HEK293 (cell line): ENCODE measurements around the gene SLC1A3.
A peak's percentile ranks its signal among the peaks of the same experiment; 100 is the strongest.

Source experiments
- EGR2 ChIP-seq: fragments of 450-650 bp; formaldehyde crosslinking; IDR thresholded peaks from 2 replicates; pipeline ENCODE4 v1.5.1; 2016; ENCODE audit warnings: low read depth, missing biosample characterization, missing genetic modification characterization
- GLIS1 ChIP-seq: fragments of 450-650 bp; formaldehyde crosslinking; IDR thresholded peaks from 2 replicates; pipeline ENCODE4 v1.5.1; 2016; ENCODE audit warnings: missing biosample characterization, missing genetic modification characterization
- INSM2 ChIP-seq: fragments of 450-650 bp; formaldehyde crosslinking; IDR thresholded peaks from 2 replicates; pipeline ENCODE4 v1.5.1; 2016; ENCODE audit warnings: missing biosample characterization, missing genetic modification characterization
- PRDM1 ChIP-seq: fragments of 450-650 bp; formaldehyde crosslinking; IDR thresholded peaks from 2 replicates; pipeline ENCODE4; 2016; ENCODE audit warnings: missing biosample characterization, missing genetic modification characterization
- REPIN1 ChIP-seq: fragments of 450-650 bp; formaldehyde crosslinking; IDR thresholded peaks from 2 replicates; pipeline ENCODE4 v1.5.1; 2017; ENCODE audit warnings: missing biosample characterization, missing genetic modification characterization, low read depth
- SP2 ChIP-seq: fragments of 450-650 bp; formaldehyde crosslinking; IDR thresholded peaks from 2 replicates; pipeline ENCODE4 v1.5.1; 2016; ENCODE audit warnings: missing biosample characterization, missing genetic modification characterization
- TCF7L2 ChIP-seq: IDR thresholded peaks from 2 replicates; pipeline ENCODE4 v1.6.1; 2011; ENCODE audit warnings: low read depth, mild to moderate bottlenecking, inconsistent platforms, low read length, moderate library complexity, borderline replicate concordance
- ZBTB11 ChIP-seq: fragments of 450-650 bp; formaldehyde crosslinking; conservative IDR thresholded peaks from 2 replicates; pipeline ENCODE4 v1.5.1; 2016; ENCODE audit warnings: low read depth, missing biosample characterization, missing genetic modification characterization
- ZBTB21 ChIP-seq: fragments of 450-650 bp; formaldehyde crosslinking; IDR thresholded peaks from 2 replicates; pipeline ENCODE4 v1.5.1; 2017; ENCODE audit warnings: missing biosample characterization, missing genetic modification characterization
- ZEB2 ChIP-seq: fragments of 450-650 bp; formaldehyde crosslinking; IDR thresholded peaks from 2 replicates; pipeline ENCODE4 v1.5.1; 2016; ENCODE audit warnings: missing biosample characterization, missing genetic modification characterization
- ZNF10 ChIP-seq: fragments of 450-650 bp; formaldehyde crosslinking; IDR thresholded peaks from 2 replicates; pipeline ENCODE4 v1.5.1; 2017; ENCODE audit warnings: missing biosample characterization, missing genetic modification characterization
- ZNF114 ChIP-seq: fragments of 450-650 bp; formaldehyde crosslinking; IDR thresholded peaks from 2 replicates; pipeline ENCODE4 v1.5.0; 2017; ENCODE audit warnings: missing biosample characterization, missing genetic modification characterization
- ZNF202 ChIP-seq: fragments of 450-650 bp; formaldehyde crosslinking; IDR thresholded peaks from 2 replicates; pipeline ENCODE4 v1.5.1; 2016; ENCODE audit warnings: missing biosample characterization, missing genetic modification characterization, borderline replicate concordance
- ZNF24 ChIP-seq: fragments of 450-650 bp; formaldehyde crosslinking; IDR thresholded peaks from 2 replicates; pipeline ENCODE4 v1.5.1; 2016; ENCODE audit warnings: missing biosample characterization, missing genetic modification characterization
- ZNF274 ChIP-seq, 2 experiments: fragments of 200-500 bp in 1 of 2; fragments of 450-650 bp in 1 of 2; sonication (Bioruptor generic) in 1 of 2; formaldehyde crosslinking in 1 of 2; IDR thresholded peaks; 2 replicates each; pipeline versions ENCODE4 v1.5.1 to v1.6.1; 2014 to 2016; ENCODE audit warnings: borderline replicate concordance in 1 of 2, inconsistent platforms in 1 of 2, low read length in 1 of 2, missing biosample characterization in 1 of 2, missing genetic modification characterization in 1 of 2
- ZNF37A ChIP-seq: fragments of 450-650 bp; IDR thresholded peaks from 2 replicates; pipeline ENCODE4 v1.5.1; 2018; ENCODE audit warnings: missing biosample characterization, missing genetic modification characterization
- ZNF449 ChIP-seq: fragments of 450-650 bp; formaldehyde crosslinking; IDR thresholded peaks from 2 replicates; pipeline ENCODE4 v1.5.1; 2017; ENCODE audit warnings: missing biosample characterization, mild to moderate bottlenecking, missing genetic modification characterization, moderate library complexity
- ZNF561 ChIP-seq: fragments of 450-650 bp; IDR thresholded peaks from 2 replicates; pipeline ENCODE4 v1.5.1; 2018; ENCODE audit warnings: missing biosample characterization, missing genetic modification characterization, borderline replicate concordance
- ZNF600 ChIP-seq: fragments of 450-650 bp; formaldehyde crosslinking; IDR thresholded peaks from 2 replicates; pipeline ENCODE4 v1.5.1; 2016; ENCODE audit warnings: missing biosample characterization, missing genetic modification characterization
- ZNF623 ChIP-seq: fragments of 450-650 bp; formaldehyde crosslinking; IDR thresholded peaks from 2 replicates; pipeline ENCODE4 v1.5.1; 2016; ENCODE audit warnings: missing biosample characterization, missing genetic modification characterization
- ZNF645 ChIP-seq: fragments of 450-650 bp; formaldehyde crosslinking; IDR thresholded peaks from 2 replicates; pipeline ENCODE4; 2016; ENCODE audit warnings: missing biosample characterization, missing genetic modification characterization
- ZXDB ChIP-seq: fragments of 450-650 bp; formaldehyde crosslinking; IDR thresholded peaks from 2 replicates; pipeline ENCODE4 v1.5.1; 2016; ENCODE audit warnings: missing biosample characterization, missing genetic modification characterization
- TF ChIP-seq, protein P1 (sequence below): fragments of 450-650 bp; formaldehyde crosslinking; IDR thresholded peaks from 2 replicates; pipeline ENCODE4 v1.5.1; 2016; ENCODE audit warnings: missing biosample characterization, missing genetic modification characterization, low read depth
- TF ChIP-seq, protein P2 (sequence below): fragments of 450-650 bp; formaldehyde crosslinking; IDR thresholded peaks from 2 replicates; pipeline ENCODE4 v1.5.1; 2017; ENCODE audit warnings: missing biosample characterization, missing genetic modification characterization
- TF ChIP-seq, protein P3 (sequence below): fragments of 450-650 bp; formaldehyde crosslinking; IDR thresholded peaks from 2 replicates; pipeline ENCODE4 v1.5.1; 2016; ENCODE audit warnings: missing biosample characterization, missing genetic modification characterization

The SLC1A3 gene

GRCh38 chr5:36607838-36608783 is 1.7 kb downstream of the SLC1A3 start (continued):
- TF ChIP-seq, protein P1, sequence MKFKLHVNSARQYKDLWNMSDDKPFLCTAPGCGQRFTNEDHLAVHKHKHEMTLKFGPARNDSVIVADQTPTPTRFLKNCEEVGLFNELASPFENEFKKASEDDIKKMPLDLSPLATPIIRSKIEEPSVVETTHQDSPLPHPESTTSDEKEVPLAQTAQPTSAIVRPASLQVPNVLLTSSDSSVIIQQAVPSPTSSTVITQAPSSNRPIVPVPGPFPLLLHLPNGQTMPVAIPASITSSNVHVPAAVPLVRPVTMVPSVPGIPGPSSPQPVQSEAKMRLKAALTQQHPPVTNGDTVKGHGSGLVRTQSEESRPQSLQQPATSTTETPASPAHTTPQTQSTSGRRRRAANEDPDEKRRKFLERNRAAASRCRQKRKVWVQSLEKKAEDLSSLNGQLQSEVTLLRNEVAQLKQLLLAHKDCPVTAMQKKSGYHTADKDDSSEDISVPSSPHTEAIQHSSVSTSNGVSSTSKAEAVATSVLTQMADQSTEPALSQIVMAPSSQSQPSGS (tag by site-specific recombination) = no peak
- TF ChIP-seq REPIN1 = no peak
- TF ChIP-seq ZBTB11 (tag by site-specific recombination) = no peak
- no peak for TF ChIP-seq ZNF114 (tag by site-specific recombination)
- TF ChIP-seq ZNF274 (IDR thresholded peaks at IDR 0.05; ENCODE audit: low read length) = no peak
- no peak for TF ChIP-seq ZNF274 (tag by site-specific recombination; IDR thresholded peaks at IDR 0.05; ENCODE audit: borderline replicate concordance)
- TF ChIP-seq, protein P2, sequence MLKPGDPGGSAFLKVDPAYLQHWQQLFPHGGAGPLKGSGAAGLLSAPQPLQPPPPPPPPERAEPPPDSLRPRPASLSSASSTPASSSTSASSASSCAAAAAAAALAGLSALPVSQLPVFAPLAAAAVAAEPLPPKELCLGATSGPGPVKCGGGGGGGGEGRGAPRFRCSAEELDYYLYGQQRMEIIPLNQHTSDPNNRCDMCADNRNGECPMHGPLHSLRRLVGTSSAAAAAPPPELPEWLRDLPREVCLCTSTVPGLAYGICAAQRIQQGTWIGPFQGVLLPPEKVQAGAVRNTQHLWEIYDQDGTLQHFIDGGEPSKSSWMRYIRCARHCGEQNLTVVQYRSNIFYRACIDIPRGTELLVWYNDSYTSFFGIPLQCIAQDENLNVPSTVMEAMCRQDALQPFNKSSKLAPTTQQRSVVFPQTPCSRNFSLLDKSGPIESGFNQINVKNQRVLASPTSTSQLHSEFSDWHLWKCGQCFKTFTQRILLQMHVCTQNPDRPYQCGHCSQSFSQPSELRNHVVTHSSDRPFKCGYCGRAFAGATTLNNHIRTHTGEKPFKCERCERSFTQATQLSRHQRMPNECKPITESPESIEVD = peak; percentile 38; the same call in 1 of the 2 replicates
- 0 out of 2 replicates have a peak, but pooled peaks have one; percentile 8 for TF ChIP-seq ZEB2 (tag by site-specific recombination)
- no peak for TF ChIP-seq EGR2
- no peak for TF ChIP-seq ZNF449 (tag by site-specific recombination)
- TF ChIP-seq, protein P3, sequence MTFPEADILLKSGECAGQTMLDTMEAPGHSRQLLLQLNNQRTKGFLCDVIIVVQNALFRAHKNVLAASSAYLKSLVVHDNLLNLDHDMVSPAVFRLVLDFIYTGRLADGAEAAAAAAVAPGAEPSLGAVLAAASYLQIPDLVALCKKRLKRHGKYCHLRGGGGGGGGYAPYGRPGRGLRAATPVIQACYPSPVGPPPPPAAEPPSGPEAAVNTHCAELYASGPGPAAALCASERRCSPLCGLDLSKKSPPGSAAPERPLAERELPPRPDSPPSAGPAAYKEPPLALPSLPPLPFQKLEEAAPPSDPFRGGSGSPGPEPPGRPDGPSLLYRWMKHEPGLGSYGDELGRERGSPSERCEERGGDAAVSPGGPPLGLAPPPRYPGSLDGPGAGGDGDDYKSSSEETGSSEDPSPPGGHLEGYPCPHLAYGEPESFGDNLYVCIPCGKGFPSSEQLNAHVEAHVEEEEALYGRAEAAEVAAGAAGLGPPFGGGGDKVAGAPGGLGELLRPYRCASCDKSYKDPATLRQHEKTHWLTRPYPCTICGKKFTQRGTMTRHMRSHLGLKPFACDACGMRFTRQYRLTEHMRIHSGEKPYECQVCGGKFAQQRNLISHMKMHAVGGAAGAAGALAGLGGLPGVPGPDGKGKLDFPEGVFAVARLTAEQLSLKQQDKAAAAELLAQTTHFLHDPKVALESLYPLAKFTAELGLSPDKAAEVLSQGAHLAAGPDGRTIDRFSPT = no peak
- TF ChIP-seq ZNF623 (tag by site-specific recombination) = no peak
- TF ChIP-seq ZBTB21 (tag by site-specific recombination) = no peak
- TF ChIP-seq ZNF561 (tag by site-specific recombination) = peak; percentile 38; the same call in 1 of the 2 replicates
- no peak for TF ChIP-seq ZNF202 (tag by site-specific recombination)
- no peak for TF ChIP-seq TCF7L2
- no peak for TF ChIP-seq SP2 (tag by site-specific recombination)
- peak; percentile 36 for TF ChIP-seq GLIS1 (tag by site-specific recombination)
- TF ChIP-seq ZXDB = 0 out of 2 replicates have a peak, but pooled peaks have one; percentile 25
- TF ChIP-seq ZNF600 (tag by site-specific recombination) = peak; percentile 96
- peak; percentile 41; the same call in 1 of the 2 replicates for TF ChIP-seq PRDM1
- no peak for TF ChIP-seq ZNF645 (tag by site-specific recombination)
- no peak for TF ChIP-seq ZNF24 (tag by site-specific recombination)
- no peak for TF ChIP-seq ZNF10 (tag by site-specific recombination)
- no peak for TF ChIP-seq ZNF37A (tag by site-specific recombination)
- no peak for TF ChIP-seq INSM2
